H1 (cell line): ENCODE data around the gene RASGRF1. TPM values are rescaled to one million over a fixed set of nuclear protein-coding genes. Genes with fewer than 3 reads are reported as not detected.

Experiments used
- CTCF ChIA-PET: fragments of 300-600 bp; sonication (Branson Sonifier 250); formaldehyde crosslinking; loops from one replicate; lab custom pipeline; 2021; ENCODE audit not compliant: partially characterized antibody; lab: Charles Lee
- POLR2A ChIA-PET: fragments of 300-600 bp; sonication (Branson Sonifier 250); formaldehyde crosslinking; loops from one replicate; lab custom pipeline; 2021; ENCODE audit warnings: inconsistent platforms; ENCODE audit not compliant: partially characterized antibody; lab: Charles Lee
- DNase-seq, 2 experiments: peaks; one replicate each; pipeline versions ENCODE4 v3.0.0 to v3.0.0-alpha.2; 2010 to 2022; ENCODE audit warnings: low spot score in 2 of 2, low read depth in 1 of 2, mixed read lengths in 1 of 2
- FAIRE-seq: peaks from 2 replicates; lab custom pipeline; 2011; peaks lifted over from hg19 to GRCh38; lab: Jason Lieb, UNC
- H2AFZ ChIP-seq: 2 replicates; pipeline ENCODE4 v1.8.1; 2012; ENCODE audit warnings: low read length, inconsistent platforms
- H2AK5ac ChIP-seq: 2 replicates; pipeline ENCODE4 v1.6.1; 2013; ENCODE audit warnings: low read depth, low read length
- H2BK120ac ChIP-seq: replicated peaks from 2 replicates; pipeline ENCODE3; 2013; ENCODE audit warnings: low read depth, low read length, inconsistent platforms
- H2BK12ac ChIP-seq: 2 replicates; pipeline ENCODE4 v1.6.1; 2013; ENCODE audit warnings: low read depth, low read length
- H2BK15ac ChIP-seq: 2 replicates; pipeline ENCODE4 v1.6.1; 2013; ENCODE audit warnings: low read length
- H2BK20ac ChIP-seq: 2 replicates; pipeline ENCODE4 v1.6.1; 2013; ENCODE audit warnings: low read length
- H2BK5ac ChIP-seq: 2 replicates; pipeline ENCODE4 v1.6.1; 2013; ENCODE audit warnings: low read depth, low read length
- H3K14ac ChIP-seq: 2 replicates; pipeline ENCODE4 v1.6.1; 2013; ENCODE audit warnings: inconsistent platforms; ENCODE audit not compliant: insufficient read length
- H3K18ac ChIP-seq: 2 replicates; pipeline ENCODE4 v1.6.1; 2013; ENCODE audit warnings: low read length; ENCODE audit errors: extremely low read depth
- H3K23ac ChIP-seq: 2 replicates; pipeline ENCODE4 v1.6.1; 2013; ENCODE audit warnings: inconsistent platforms; ENCODE audit not compliant: insufficient read length
- H3K23me2 ChIP-seq: 2 replicates; pipeline ENCODE4 v1.6.1; 2013; ENCODE audit warnings: low read depth, low read length
- H3K27ac ChIP-seq: 2 replicates; pipeline ENCODE4 v1.6.1; 2011; ENCODE audit warnings: low read depth, low read length, inconsistent platforms
- H3K27me3 ChIP-seq, 4 experiments: replicated peaks in 1 of 4; 1 replicate in 1 of 4; 2 replicates in 3 of 4; pipeline versions ENCODE4 v1.6.1 to v1.8.1; 2011 to 2013; ENCODE audit warnings: low read length in 3 of 4, mild to moderate bottlenecking in 3 of 4, inconsistent platforms in 2 of 4, mixed read lengths in 2 of 4, moderate library complexity in 1 of 4; ENCODE audit not compliant: control insufficient read depth in 3 of 4, insufficient read depth in 3 of 4; ENCODE audit errors: extremely low read depth in 1 of 4
- H3K36me3 ChIP-seq, 4 experiments: 2 replicates each; pipeline versions ENCODE4 v1.6.1 to v1.8.1; 2011 to 2013; ENCODE audit warnings: mild to moderate bottlenecking in 4 of 4, low read length in 3 of 4, moderate library complexity in 2 of 4, control low read depth in 1 of 4, inconsistent platforms in 1 of 4; ENCODE audit not compliant: insufficient read depth in 4 of 4, control insufficient read depth in 2 of 4
- H3K4ac ChIP-seq: replicated peaks from 2 replicates; pipeline ENCODE3; 2013; ENCODE audit warnings: low read length, low read depth, mixed read lengths, inconsistent platforms; ENCODE audit not compliant: insufficient read length
- H3K4me1 ChIP-seq, 4 experiments: replicated peaks in 1 of 4; 1 replicate in 1 of 4; 2 replicates in 3 of 4; pipeline versions ENCODE4 v1.6.1 to v1.8.1; 2011 to 2013; ENCODE audit warnings: low read length in 3 of 4, inconsistent platforms in 2 of 4, mixed read lengths in 1 of 4; ENCODE audit not compliant: insufficient read depth in 4 of 4, control insufficient read depth in 3 of 4
- H3K4me2 ChIP-seq, 2 experiments: 2 replicates each; pipeline versions ENCODE4 v1.6.1 to v1.8.1; 2011 to 2013; ENCODE audit warnings: low read depth in 2 of 2, low read length in 2 of 2, control low read depth in 1 of 2, inconsistent platforms in 1 of 2, mild to moderate bottlenecking in 1 of 2; ENCODE audit not compliant: insufficient read depth in 1 of 2
- H3K4me3 ChIP-seq, 4 experiments: fragments of 200-600, 300-600 bp in 1 of 4; sonication (generic), shearing (Covaris generic), sonication (Bioruptor Twin) in 1 of 4; 2 replicates each; pipeline versions ENCODE4 v1.5.1 to v1.8.1; 2011 to 2016; ENCODE audit warnings: low read length in 4 of 4, low read depth in 3 of 4, control low read depth in 2 of 4, inconsistent platforms in 2 of 4, mild to moderate bottlenecking in 2 of 4, mixed read lengths in 1 of 4, moderate library complexity in 1 of 4; ENCODE audit not compliant: insufficient read depth in 2 of 4; ENCODE audit errors: extremely low read depth in 1 of 4
- H3K56ac ChIP-seq: replicated peaks from 2 replicates; pipeline ENCODE3; 2013; ENCODE audit warnings: low read depth, mild to moderate bottlenecking, mixed read lengths, low read length, inconsistent platforms; ENCODE audit not compliant: insufficient read length
- H3K79me1 ChIP-seq: 2 replicates; pipeline ENCODE4 v1.6.1; 2013; ENCODE audit warnings: low read depth, low read length, control low read depth
- H3K79me2 ChIP-seq, 2 experiments: 2 replicates each; pipeline versions ENCODE4 v1.6.1 to v1.8.1; 2012 to 2013; ENCODE audit warnings: low read length in 2 of 2, mild to moderate bottlenecking in 2 of 2, inconsistent platforms in 1 of 2; ENCODE audit not compliant: insufficient read depth in 2 of 2, control insufficient read depth in 1 of 2
- H3K9ac ChIP-seq, 4 experiments: replicated peaks in 1 of 4; 1 replicate in 1 of 4; 2 replicates in 3 of 4; pipeline versions ENCODE4 v1.6.1 to v1.8.1; 2011 to 2013; ENCODE audit warnings: low read depth in 3 of 4, low read length in 3 of 4, control low read depth in 2 of 4, mild to moderate bottlenecking in 2 of 4, moderate library complexity in 2 of 4, inconsistent platforms in 1 of 4; ENCODE audit errors: extremely low read depth in 1 of 4
- H3K9me3 ChIP-seq, 2 experiments: 2 replicates each; pipeline versions ENCODE4 v1.6.1 to v1.8.1; 2012 to 2013; ENCODE audit warnings: mild to moderate bottlenecking in 2 of 2, moderate library complexity in 2 of 2, control low read depth in 1 of 2, inconsistent platforms in 1 of 2, low read depth in 1 of 2, low read length in 1 of 2, mixed read lengths in 1 of 2; ENCODE audit not compliant: insufficient read depth in 2 of 2
- H4K20me1 ChIP-seq, 2 experiments: replicated peaks in 1 of 2; 2 replicates each; pipeline versions ENCODE3 to v1.8.1; 2011 to 2013; ENCODE audit warnings: inconsistent platforms in 2 of 2, low read length in 2 of 2, mild to moderate bottlenecking in 1 of 2; ENCODE audit not compliant: insufficient read depth in 2 of 2, control insufficient read depth in 1 of 2
- H4K5ac ChIP-seq: 2 replicates; pipeline ENCODE4 v1.6.1; 2013; ENCODE audit warnings: low read length, low read depth, mixed read lengths, inconsistent platforms; ENCODE audit not compliant: insufficient read length
- H4K8ac ChIP-seq: 2 replicates; pipeline ENCODE4 v1.8.0; 2013; ENCODE audit warnings: mild to moderate bottlenecking, moderate library complexity, low read length, inconsistent platforms; ENCODE audit not compliant: insufficient read depth; ENCODE audit errors: extremely low read depth
- H4K91ac ChIP-seq: replicated peaks from 2 replicates; pipeline ENCODE3; 2013; ENCODE audit warnings: low read length, mixed read lengths, inconsistent platforms; ENCODE audit not compliant: insufficient read length
- ASH2L ChIP-seq: fragments of 200-600, 300-600 bp; sonication (generic); IDR thresholded peaks from one replicate; pipeline ENCODE4 v1.7.1; 2017; ENCODE audit warnings: low read length
- EP300 ChIP-seq, 2 experiments: IDR thresholded peaks; 1 replicate in 1 of 2; 2 replicates in 1 of 2; pipeline ENCODE4 v1.6.1; 2011 to 2012; ENCODE audit warnings: low read depth in 2 of 2, low read length in 2 of 2, mild to moderate bottlenecking in 2 of 2, borderline replicate concordance in 1 of 2, inconsistent platforms in 1 of 2, moderate library complexity in 1 of 2
- FOSL1 ChIP-seq: IDR thresholded peaks from 2 replicates; pipeline ENCODE4 v1.6.1; 2011; ENCODE audit warnings: mild to moderate bottlenecking, low read depth, low read length, moderate library complexity; ENCODE audit not compliant: insufficient read depth
- HDAC2 ChIP-seq, 2 experiments: fragments of 300-600 bp in 1 of 2; sonication (generic) in 1 of 2; IDR thresholded peaks; 2 replicates each; pipeline ENCODE4 v1.6.1; 2011 to 2012; ENCODE audit warnings: low read depth in 2 of 2, low read length in 2 of 2, mild to moderate bottlenecking in 2 of 2, moderate library complexity in 2 of 2, borderline replicate concordance in 1 of 2, inconsistent platforms in 1 of 2
- MAFK ChIP-seq: IDR thresholded peaks from 2 replicates; pipeline ENCODE4 v1.6.1; 2012; ENCODE audit warnings: low read depth, mild to moderate bottlenecking, improper control_type of control experiment, low read length
- POLR2A ChIP-seq, 2 experiments: IDR thresholded peaks; 1 replicate in 1 of 2; 2 replicates in 1 of 2; pipeline ENCODE4 v1.6.1; 2011; ENCODE audit warnings: low read depth in 2 of 2, low read length in 2 of 2, mild to moderate bottlenecking in 2 of 2; ENCODE audit errors: control extremely low read depth in 1 of 2
- SIRT6 ChIP-seq: IDR thresholded peaks from one replicate; pipeline ENCODE4 v1.7.1; 2012; ENCODE audit warnings: low read length, inconsistent platforms
- SUZ12 ChIP-seq: fragments of 200-600 bp; sonication (generic); IDR thresholded peaks from 2 replicates; pipeline ENCODE4 v1.6.1; 2012; ENCODE audit warnings: mild to moderate bottlenecking, inconsistent platforms, low read length, moderate library complexity, mixed read lengths
- TBP ChIP-seq: IDR thresholded peaks from 2 replicates; pipeline ENCODE4 v1.6.1; 2011; ENCODE audit warnings: low read depth, low read length, improper control_type of control experiment
- TEAD4 ChIP-seq: IDR thresholded peaks from 2 replicates; pipeline ENCODE4 v1.6.1; 2012; ENCODE audit warnings: low read depth, low read length, inconsistent platforms, mixed read lengths
- YY1 ChIP-seq: IDR thresholded peaks from 2 replicates; pipeline ENCODE4 v1.6.1; 2011; ENCODE audit warnings: low read depth, mild to moderate bottlenecking, low read length
- ZNF274 ChIP-seq: IDR thresholded peaks from 2 replicates; pipeline ENCODE4 v1.7.0; 2012; ENCODE audit warnings: low read length, borderline replicate concordance; ENCODE audit errors: extremely low read depth
- WGBS, 2 experiments: shearing (Covaris generic) in 1 of 2; methylation state at CpG; one replicate each; pipeline versions ENCODE4 v1.1.6 to v1.1.7; 2013 to 2015; ENCODE audit warnings: low lambda C conversion rate in 2 of 2, mixed read lengths in 2 of 2, inconsistent platforms in 1 of 2, low coverage in 1 of 2, missing lambda C conversion rate in 1 of 2; ENCODE audit not compliant: insufficient replicate concordance in 2 of 2, insufficient coverage in 1 of 2, insufficient read length in 1 of 2; ENCODE audit errors: extremely low coverage in 1 of 2, missing lambda C conversion rate in 1 of 2; 5-methylcytosine and 5-hydroxymethylcytosine counted together
- polyA plus RNA-seq, 7 experiments: library from polyadenylated mRNA; depleted of rRNA in 3 of 7; stranded (reverse) in 5 of 7; unstranded in 2 of 7; fragments of >200 nt in 5 of 7; fragments of 200-250 nt in 2 of 7; gene quantifications; 1 replicate in 5 of 7; 2 replicates in 1 of 7; 4 replicates in 1 of 7; pipeline versions ENCODE4 v1.2.1 to v1.2.3, GENCODE V29; 2011 to 2013; ENCODE audit warnings: missing spikeins in 2 of 7, mixed read lengths in 2 of 7
- total RNA-seq: library from RNA; stranded (reverse); fragmentation: NEBNext Ultra II Directional; extraction: Animal tissue kit (Norgen Biotek cat#: 25700); gene quantifications from 2 replicates; pipeline ENCODE4 v1.2.1, GENCODE V29; 2021
- TF ChIP-seq, protein P1 (sequence below): IDR thresholded peaks from 2 replicates; pipeline ENCODE4 v1.6.1; 2012; ENCODE audit warnings: inconsistent platforms

The RASGRF1 gene
- total and polyA plus RNA-seq, 2 of the 8 experiments (the other 6 are each of a cell fraction or from before 2014, with no cell fraction given) = 0.42 to 0.67 TPM

DNA sequence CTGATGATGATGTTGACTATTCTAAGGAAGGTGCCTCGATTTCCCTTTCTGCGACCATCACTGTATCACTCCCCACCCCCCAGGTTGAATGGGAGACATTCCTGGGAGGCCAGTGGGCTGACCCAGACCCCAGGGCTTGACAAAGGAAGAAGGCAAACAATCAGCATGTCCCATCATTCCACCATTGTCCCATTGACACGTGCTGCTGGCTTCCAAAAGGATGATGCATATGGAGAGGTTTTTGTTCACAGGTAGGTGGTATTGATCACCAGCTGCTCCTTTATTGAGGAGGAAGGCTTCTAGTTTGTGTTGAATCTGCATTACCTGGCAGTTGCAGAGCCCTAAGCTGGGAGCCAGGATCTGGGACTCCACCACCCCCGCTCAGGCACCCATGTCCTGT lies 30.4 kb downstream of the RASGRF1 start:
- H2BK5ac ChIP-seq = no peak overlapping the region
- no peak overlapping the region for H3K14ac ChIP-seq
- H3K4me1 ChIP-seq = peaks cover 6 to 16% (median 12%) of the 10 kb centered on the region in 4 experiments; a peak in 6 of 7 replicates
- peak in 1 of 2 experiments; percentile 17 for DNase-seq
- H2AFZ ChIP-seq = no peak overlapping the region
- H2BK12ac ChIP-seq = no peak overlapping the region
- H4K8ac ChIP-seq = no peak overlapping the region
- peak; percentile 78 for FAIRE-seq
- no peaks in the 10 kb centered on the region for H3K79me1 ChIP-seq
- no peak overlapping the region for H3K27ac ChIP-seq
- no peaks in the 10 kb centered on the region for H3K36me3 ChIP-seq
- ChIA-PET CTCF (interaction anchor here (1.7 to 22.1 kb wide), 2 partner anchors 12 to 30 kb away, joined by 4 to 236 read pairs; no protein-coding TSS in a partner anchor), POLR2A (interaction anchor here (0.9 to 1.1 kb wide), 2 partner anchors 12 to 105 kb away, joined by 3 read pairs; no protein-coding TSS in a partner anchor)
- no peak overlapping the region for H4K5ac ChIP-seq
- H3K79me2 ChIP-seq = no peaks in the 10 kb centered on the region
- WGBS, 2 experiments = 48% methylated on average over 4 of the region's 4 CpGs; no CpG with 5 or more reads in 1 of the 2 experiments
- no peak overlapping the region for H2BK120ac ChIP-seq
- no peak overlapping the region for H3K9ac ChIP-seq
- peak overlapping the region in 2 of 4 experiments; percentile 2 to 12; a peak in 3 of 8 replicates for H3K4me3 ChIP-seq
- H3K4me2 ChIP-seq = peak overlapping the region; percentile 53 to 61
- H4K91ac ChIP-seq = no peak overlapping the region
- no peaks in the 10 kb centered on the region for H3K9me3 ChIP-seq
- H3K23me2 ChIP-seq = no peaks in the 10 kb centered on the region; the same call in 1 of the 2 replicates
- H2AK5ac ChIP-seq = no peak overlapping the region
- no peak overlapping the region for H3K4ac ChIP-seq
- H3K18ac ChIP-seq = no peak overlapping the region; the same call in 1 of the 2 replicates
- no peak overlapping the region for H2BK15ac ChIP-seq
- no peak overlapping the region for H3K56ac ChIP-seq
- H3K27me3 ChIP-seq = peaks cover 24 to 64% (median 53%) of the 10 kb centered on the region in 4 experiments
- H4K20me1 ChIP-seq = peaks cover 0 to 1% of the 10 kb centered on the region in 2 experiments
- no peak overlapping the region for H2BK20ac ChIP-seq
- H3K23ac ChIP-seq = no peak overlapping the region
- TF ChIP-seq HDAC2 (IDR thresholded peaks at IDR 0.05; ENCODE audit: borderline replicate concordance in 1 of 2, low read depth in 2 of 2, low read length in 2 of 2) (peak; percentile 27 to 60; a peak in 1 of 4 replicates), FOSL1 (no peak), TEAD4 (peak; percentile 90), TBP (no peak), ZNF274 (no peak), POLR2A (IDR thresholded peaks at IDR 0.05; ENCODE audit: control extremely low read depth in 1 of 2, low read depth in 2 of 2, low read length in 2 of 2) (no peak), YY1 (peak; percentile 54; the same call in 1 of the 2 replicates), MAFK (no peak), SIRT6 (no peak), EP300 (IDR thresholded peaks at IDR 0.05; ENCODE audit: borderline replicate concordance in 1 of 2, low read depth in 2 of 2, low read length in 2 of 2) (peak in 1 of 2 experiments; percentile 83; a peak in 1 of 3 replicates), SUZ12 (no peak), ASH2L (no peak)
- TF ChIP-seq, protein P1, sequence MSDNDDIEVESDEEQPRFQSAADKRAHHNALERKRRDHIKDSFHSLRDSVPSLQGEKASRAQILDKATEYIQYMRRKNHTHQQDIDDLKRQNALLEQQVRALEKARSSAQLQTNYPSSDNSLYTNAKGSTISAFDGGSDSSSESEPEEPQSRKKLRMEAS = peak; percentile 95
